ENCODE measurements around the gene TGFBR3. TPM values are rescaled to one million over a fixed set of nuclear protein-coding genes. Genes with fewer than 3 reads are reported as not detected.

TGFBR3 gene
- total RNA-seq, 1 experiment from 2014 or later, result 12.2 TPM

- ChIA-PET CTCF (no interaction called here), POLR2A (no interaction called here)
- Histone ChIP-seq H3K9me3 (no peaks in the 10 kb centered on the region), H3K4me1 (no peaks in the 10 kb centered on the region), H3K4me3 (ENCODE audit: low read depth, low read length) (no peak overlapping the region), H3K27me3 (replicated peaks; ENCODE audit: control insufficient read depth, insufficient read depth, low read length) (no peaks in the 10 kb centered on the region), H3K36me3 (ENCODE audit: control insufficient read depth, insufficient read depth, low read length) (no peaks in the 10 kb centered on the region; the same call in 1 of the 2 replicates)
- intact Hi-C loops (cut with micrococcal nuclease; ENCODE audit: unreplicated experiment), result no loop called here
- no TSS peak for BruUV-seq (replicated peaks)
- no peak overlapping the region for H3K4me3 Mint-ChIP-seq (ENCODE audit: unreplicated experiment)
- H3K27ac Mint-ChIP-seq (ENCODE audit: unreplicated experiment), result no peak overlapping the region
- peaks cover 8% of the 10 kb centered on the region for H3K9me3 Mint-ChIP-seq (ENCODE audit: unreplicated experiment)
- no peak for DNase-seq
- peaks cover 7% of the 10 kb centered on the region for H3K4me1 Mint-ChIP-seq (ENCODE audit: low read depth, unreplicated experiment)
- H3K36me3 Mint-ChIP-seq (ENCODE audit: insufficient read depth, unreplicated experiment), result no peaks in the 10 kb centered on the region
- no peaks in the 10 kb centered on the region for H3K27me3 Mint-ChIP-seq (ENCODE audit: insufficient read depth, unreplicated experiment)
- TF ChIP-seq, protein P1, sequence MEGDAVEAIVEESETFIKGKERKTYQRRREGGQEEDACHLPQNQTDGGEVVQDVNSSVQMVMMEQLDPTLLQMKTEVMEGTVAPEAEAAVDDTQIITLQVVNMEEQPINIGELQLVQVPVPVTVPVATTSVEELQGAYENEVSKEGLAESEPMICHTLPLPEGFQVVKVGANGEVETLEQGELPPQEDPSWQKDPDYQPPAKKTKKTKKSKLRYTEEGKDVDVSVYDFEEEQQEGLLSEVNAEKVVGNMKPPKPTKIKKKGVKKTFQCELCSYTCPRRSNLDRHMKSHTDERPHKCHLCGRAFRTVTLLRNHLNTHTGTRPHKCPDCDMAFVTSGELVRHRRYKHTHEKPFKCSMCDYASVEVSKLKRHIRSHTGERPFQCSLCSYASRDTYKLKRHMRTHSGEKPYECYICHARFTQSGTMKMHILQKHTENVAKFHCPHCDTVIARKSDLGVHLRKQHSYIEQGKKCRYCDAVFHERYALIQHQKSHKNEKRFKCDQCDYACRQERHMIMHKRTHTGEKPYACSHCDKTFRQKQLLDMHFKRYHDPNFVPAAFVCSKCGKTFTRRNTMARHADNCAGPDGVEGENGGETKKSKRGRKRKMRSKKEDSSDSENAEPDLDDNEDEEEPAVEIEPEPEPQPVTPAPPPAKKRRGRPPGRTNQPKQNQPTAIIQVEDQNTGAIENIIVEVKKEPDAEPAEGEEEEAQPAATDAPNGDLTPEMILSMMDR (IDR thresholded peaks at IDR 0.05; ENCODE audit: insufficient read depth in 1 of 2, low read depth in 1 of 2, low read length in 1 of 2, severe bottlenecking in 1 of 2, unreplicated experiment in 1 of 2), result no peak
These were observed 108.2 kb downstream of the TGFBR3 start for GRCh38 chr1:91777630-91778300.

DNA sequence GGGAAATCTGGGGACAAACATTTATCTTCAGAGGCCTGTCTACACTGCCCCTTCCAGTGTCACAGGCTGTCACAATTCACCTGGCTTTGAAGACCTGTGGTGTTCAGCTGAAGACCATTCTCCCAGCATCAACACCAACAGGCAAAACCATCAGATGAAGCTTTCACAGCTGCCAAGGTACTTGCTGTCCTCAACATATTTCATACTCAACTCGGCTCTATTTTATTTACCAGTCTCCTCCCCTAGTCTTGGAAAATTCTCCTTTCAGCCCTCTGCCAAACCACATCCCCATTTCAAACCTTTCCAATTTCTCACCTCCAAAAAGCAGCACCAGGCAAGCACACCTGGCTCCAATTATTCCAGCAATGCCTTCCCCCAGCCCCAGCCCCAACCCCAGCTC, 108.8 kb downstream of the TGFBR3 start:
- H3K36me3 Mint-ChIP-seq (ENCODE audit: insufficient read depth, unreplicated experiment), result no peaks in the 10 kb centered on the region
- Histone ChIP-seq H3K9me3 (no peaks in the 10 kb centered on the region), H3K4me3 (ENCODE audit: low read depth, low read length) (no peak overlapping the region), H3K4me1 (no peaks in the 10 kb centered on the region), H3K36me3 (ENCODE audit: control insufficient read depth, insufficient read depth, low read length) (no peaks in the 10 kb centered on the region; the same call in 1 of the 2 replicates), H3K27me3 (replicated peaks; ENCODE audit: control insufficient read depth, insufficient read depth, low read length) (no peaks in the 10 kb centered on the region)
- no TSS peak for BruUV-seq (replicated peaks)
- TF ChIP-seq, protein P1 (IDR thresholded peaks at IDR 0.05; ENCODE audit: insufficient read depth in 1 of 2, low read depth in 1 of 2, low read length in 1 of 2, severe bottlenecking in 1 of 2, unreplicated experiment in 1 of 2), result no peak
- POLR2A ChIA-PET, result no interaction called here
- DNase-seq, result no peak
- intact Hi-C loops (cut with micrococcal nuclease; ENCODE audit: unreplicated experiment), result no loop called here
- no peak overlapping the region for H3K27ac Mint-ChIP-seq (ENCODE audit: unreplicated experiment)
- H3K27me3 Mint-ChIP-seq (ENCODE audit: insufficient read depth, unreplicated experiment), result no peaks in the 10 kb centered on the region
- CTCF ChIA-PET, result no interaction called here
- H3K4me3 Mint-ChIP-seq (ENCODE audit: unreplicated experiment), result no peak overlapping the region
- H3K9me3 Mint-ChIP-seq (ENCODE audit: unreplicated experiment), result peaks cover 8% of the 10 kb centered on the region
- H3K4me1 Mint-ChIP-seq (ENCODE audit: low read depth, unreplicated experiment), result peaks cover 7% of the 10 kb centered on the region

DNA sequence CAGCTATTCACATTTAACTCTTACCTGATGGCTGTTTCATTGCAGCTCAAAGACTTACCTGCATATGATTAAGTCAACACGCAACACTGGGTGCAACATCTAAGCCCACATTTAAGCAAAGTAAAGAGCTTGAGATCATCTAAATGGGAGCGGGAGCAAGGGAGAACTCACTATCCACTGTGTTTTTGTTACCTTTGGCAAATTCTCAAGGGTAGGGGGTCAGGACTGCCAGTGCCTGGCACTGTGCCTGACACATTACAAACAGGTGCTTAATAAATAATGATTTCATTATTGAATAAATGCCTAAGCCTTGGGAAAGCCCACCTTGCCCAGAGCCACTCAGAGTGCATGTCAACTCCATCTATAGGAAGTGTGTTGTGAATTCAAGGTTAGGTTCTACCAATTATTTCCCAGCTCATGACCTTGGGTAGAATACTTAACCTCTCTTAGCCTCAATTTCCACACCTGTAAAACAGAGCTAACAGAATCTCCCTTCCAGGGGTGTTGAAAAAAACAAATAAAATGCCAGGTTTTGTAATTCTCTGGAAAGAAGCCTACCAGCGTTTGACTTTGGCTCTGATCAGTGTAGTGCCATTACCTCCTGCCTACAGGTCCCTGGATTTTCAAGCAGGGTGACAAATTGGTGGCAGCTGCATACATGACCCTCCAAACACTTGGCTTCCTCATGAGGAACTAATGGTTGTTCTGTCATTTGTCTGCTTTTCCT, 109.7 kb downstream of the TGFBR3 start:
- Mint-ChIP-seq H3K27me3 (ENCODE audit: insufficient read depth, unreplicated experiment) (no peaks in the 10 kb centered on the region), H3K9me3 (ENCODE audit: unreplicated experiment) (peaks cover 8% of the 10 kb centered on the region), H3K4me1 (ENCODE audit: low read depth, unreplicated experiment) (peaks cover 7% of the 10 kb centered on the region), H3K4me3 (ENCODE audit: unreplicated experiment) (no peak overlapping the region), H3K27ac (ENCODE audit: unreplicated experiment) (no peak overlapping the region), H3K36me3 (ENCODE audit: insufficient read depth, unreplicated experiment) (no peaks in the 10 kb centered on the region)
- TF ChIP-seq, protein P1 (IDR thresholded peaks at IDR 0.05; ENCODE audit: insufficient read depth in 1 of 2, low read depth in 1 of 2, low read length in 1 of 2, severe bottlenecking in 1 of 2, unreplicated experiment in 1 of 2), result no peak
- ChIA-PET POLR2A (no interaction called here), CTCF (no interaction called here)
- Histone ChIP-seq H3K9me3 (no peaks in the 10 kb centered on the region), H3K4me1 (no peaks in the 10 kb centered on the region), H3K27me3 (replicated peaks; ENCODE audit: control insufficient read depth, insufficient read depth, low read length) (no peaks in the 10 kb centered on the region), H3K36me3 (ENCODE audit: control insufficient read depth, insufficient read depth, low read length) (no peaks in the 10 kb centered on the region; the same call in 1 of the 2 replicates), H3K4me3 (ENCODE audit: low read depth, low read length) (no peak overlapping the region)
- no peak for DNase-seq
- BruUV-seq (replicated peaks), result no TSS peak
- intact Hi-C loops (cut with micrococcal nuclease; ENCODE audit: unreplicated experiment), result no loop called here
